Keratinocyte (primary cell): ENCODE results near the gene STX19.

ENCODE experiments used
- CTCF ChIP-seq, 3 experiments: IDR thresholded peaks in 1 of 3; conservative IDR thresholded peaks in 1 of 3; optimal IDR thresholded peaks in 1 of 3; 2 replicates in 2 of 3; 3 replicates in 1 of 3; pipeline versions ENCODE3 to v1.5.1; 2011; ENCODE audit warnings: low read length in 3 of 3, mild to moderate bottlenecking in 3 of 3, moderate library complexity in 2 of 3, control low read depth in 1 of 3, inconsistent platforms in 1 of 3; ENCODE audit not compliant: insufficient read depth in 2 of 3; ENCODE audit errors: extremely low read depth in 1 of 3
- EZH2 ChIP-seq: IDR thresholded peaks from one replicate; pipeline ENCODE4 v1.6.1; 2012; ENCODE audit warnings: inconsistent platforms, mild to moderate bottlenecking, low read length, moderate library complexity

- TF ChIP-seq CTCF (optimal IDR thresholded peaks at IDR 0.05 in 1 of 3, IDR thresholded peaks at IDR 0.05 in 1 of 3, conservative IDR thresholded peaks at IDR 0.05 in 1 of 3; ENCODE audit: extremely low read depth in 1 of 3, insufficient read depth in 2 of 3, low read length in 3 of 3) (no peak), EZH2 (no peak)
Observed at GRCh38 chr3:93992207-93992606, 36.2 kb downstream of the STX19 start.
